HCT116 (cell line): ENCODE results near the gene UBTD1. TPM values are rescaled to one million over a fixed set of nuclear protein-coding genes. Genes with fewer than 3 reads are reported as not detected.

Source experiments
- ATAC-seq: fragments of 200-7000 bp; cut with Tn5 transposase; 2 replicates; pipeline ENCODE4 v1.9.1; 2020; ENCODE audit warnings: mild to moderate bottlenecking, moderate library complexity
- BruUV-seq: library from RNA; stranded (reverse); fragments of 400-500 nt; replicated peaks from 2 replicates; lab custom pipeline; 2021; lab: Mats Ljungman, UMichigan
- CTCF ChIA-PET: fragments of 300-600 bp; sonication (Branson Sonifier 250); formaldehyde crosslinking; loops from one replicate; lab custom pipeline; 2021; ENCODE audit warnings: antibody characterized with exemption; lab: Charles Lee
- POLR2A ChIA-PET: fragments of 300-600, 350-600 bp; sonication (Branson Sonifier 250); formaldehyde crosslinking; loops from one replicate; lab custom pipeline; 2021; ENCODE audit warnings: antibody characterized with exemption; lab: Charles Lee
- RAD21 ChIA-PET, 2 experiments: fragments of 300-600 bp; sonication (Branson Sonifier 250); formaldehyde crosslinking; loops; one replicate each; lab custom pipeline; 2023; ENCODE audit warnings: low total read pairs in 2 of 2; ENCODE audit not compliant: uncharacterized antibody in 2 of 2, unreplicated experiment in 2 of 2, low non-redundant PET in 1 of 2; lab: Charles Lee
- DNase-seq: peaks from one replicate; pipeline ENCODE4 v3.0.0-alpha.2; 2010; ENCODE audit warnings: low read depth, low spot score
- H2AFZ ChIP-seq: fragments of 200-600 bp; shearing (Covaris generic), sonication (generic); 2 replicates; pipeline ENCODE4 v1.6.1; 2017; ENCODE audit warnings: low read depth, mixed run types, mixed read lengths, antibody characterized with exemption, low read length; ENCODE audit not compliant: poor library complexity, severe bottlenecking
- H3K27ac ChIP-seq: 2 replicates; pipeline ENCODE4 v1.5.1; 2012; ENCODE audit warnings: low read depth, low read length
- H3K27me3 ChIP-seq: fragments of 200-600 bp; sonication (generic); 2 replicates; pipeline ENCODE4 v1.6.1; 2016; ENCODE audit warnings: mixed run types, low read length, mixed read lengths; ENCODE audit not compliant: insufficient read depth
- H3K36me3 ChIP-seq, 2 experiments: fragments of 200-500 bp in 1 of 2; fragments of 200-600 bp in 1 of 2; sonication (Bioruptor generic) in 1 of 2; sonication (generic) in 1 of 2; 2 replicates each; pipeline versions ENCODE4 v1.5.1 to v1.6.1; 2014 to 2016; ENCODE audit warnings: low read length in 2 of 2, inconsistent platforms in 1 of 2, mixed read lengths in 1 of 2, mixed run types in 1 of 2; ENCODE audit not compliant: insufficient read depth in 2 of 2, control insufficient read depth in 1 of 2
- H3K4me1 ChIP-seq, 2 experiments: fragments of 200-600 bp in 1 of 2; sonication (generic) in 1 of 2; 2 replicates each; pipeline versions ENCODE4 v1.5.1 to v1.6.1; 2012 to 2017; ENCODE audit warnings: low read length in 2 of 2, inconsistent platforms in 1 of 2, mild to moderate bottlenecking in 1 of 2, mixed read lengths in 1 of 2, mixed run types in 1 of 2, moderate library complexity in 1 of 2; ENCODE audit not compliant: insufficient read depth in 2 of 2, control insufficient read depth in 1 of 2
- H3K4me2 ChIP-seq: fragments of 200-600 bp; sonication (generic); 2 replicates; pipeline ENCODE4 v1.6.1; 2017; ENCODE audit warnings: mixed run types, low read length, mixed read lengths
- H3K4me3 ChIP-seq, 2 experiments: fragments of 200-600 bp in 1 of 2; sonication (generic) in 1 of 2; replicated peaks in 1 of 2; 2 replicates each; pipeline ENCODE4 v1.5.1; 2011 to 2016; ENCODE audit warnings: low read length in 2 of 2, control low read depth in 1 of 2, low read depth in 1 of 2, mild to moderate bottlenecking in 1 of 2, mixed read lengths in 1 of 2, mixed run types in 1 of 2
- H3K79me2 ChIP-seq: fragments of 200-600 bp; sonication (generic); 2 replicates; pipeline ENCODE4 v1.6.1; 2017; ENCODE audit warnings: mild to moderate bottlenecking, mixed run types, low read length, moderate library complexity, mixed read lengths; ENCODE audit not compliant: insufficient read depth
- H3K9ac ChIP-seq: fragments of 200-600 bp; sonication (generic); 2 replicates; pipeline ENCODE4 v1.6.1; 2016; ENCODE audit warnings: low read length, mixed read lengths
- H3K9me2 ChIP-seq: fragments of 200-600 bp; sonication (generic), shearing (Covaris generic); 2 replicates; pipeline ENCODE4 v1.6.1; 2017; ENCODE audit warnings: mixed run types, mild to moderate bottlenecking, moderate library complexity; ENCODE audit not compliant: insufficient read depth
- H3K9me3 ChIP-seq, 2 experiments: fragments of 200-500 bp in 1 of 2; fragments of 200-600 bp in 1 of 2; sonication (Bioruptor generic) in 1 of 2; sonication (generic) in 1 of 2; 2 replicates each; pipeline ENCODE4 v1.6.1; 2014 to 2017; ENCODE audit warnings: low read length in 2 of 2, mixed read lengths in 2 of 2, inconsistent platforms in 1 of 2, low read depth in 1 of 2, mild to moderate bottlenecking in 1 of 2, mixed run types in 1 of 2, moderate library complexity in 1 of 2; ENCODE audit not compliant: control insufficient read depth in 1 of 2, insufficient read depth in 1 of 2
- H4K20me1 ChIP-seq: fragments of 200-600 bp; sonication (generic), shearing (Covaris generic); 2 replicates; pipeline ENCODE4 v1.6.1; 2017; ENCODE audit warnings: mixed run types, mild to moderate bottlenecking, moderate library complexity; ENCODE audit not compliant: insufficient read depth
- EZH2phosphoT487 ChIP-seq: fragments of 200-600 bp; IDR thresholded peaks from 2 replicates; pipeline ENCODE4 v1.6.1; 2018; ENCODE audit warnings: antibody characterized with exemption, borderline replicate concordance
- JUND ChIP-seq: IDR thresholded peaks from 2 replicates; pipeline ENCODE4 v1.6.1; 2012
- POLR2AphosphoS5 ChIP-seq: IDR thresholded peaks from 2 replicates; pipeline ENCODE4 v1.6.1; 2011; ENCODE audit warnings: mild to moderate bottlenecking, low read depth, low read length, moderate library complexity
- RAD21 ChIP-seq: IDR thresholded peaks from 2 replicates; pipeline ENCODE4 v1.6.1; 2012; ENCODE audit warnings: low read depth, mild to moderate bottlenecking
- SP1 ChIP-seq: IDR thresholded peaks from 2 replicates; pipeline ENCODE4 v1.6.1; 2012; ENCODE audit warnings: low read depth
- TCF7L2 ChIP-seq: IDR thresholded peaks from 2 replicates; pipeline ENCODE4 v1.7.0; 2011; ENCODE audit warnings: borderline replicate concordance, inconsistent platforms; ENCODE audit not compliant: insufficient read depth, insufficient read length; ENCODE audit errors: extremely low read depth
- ZFX ChIP-seq: fragments of 450-650 bp; IDR thresholded peaks from 2 replicates; pipeline ENCODE4 v1.6.1; 2017
- intact Hi-C: fragments of 100-400 bp; cut with micrococcal nuclease; formaldehyde crosslinking; loops from 2 replicates; pipeline ENCODE4 v1.10.0; 2022
- total RNA-seq: library from RNA; stranded (reverse); gene quantifications from one replicate; pipeline ENCODE4 v1.2.1, GENCODE V29; 2021; ENCODE audit not compliant: unreplicated experiment
- TF ChIP-seq, protein P1 (sequence below): IDR thresholded peaks from 2 replicates; pipeline ENCODE4 v1.6.1; 2012

UBTD1 gene
- total RNA-seq, 1 experiment from 2014 or later: 12.8 TPM

GRCh38 chr10:97498076-97498840, 466 bp upstream of the UBTD1 start, which contains the start of gene MMS19 (continued):
- TF ChIP-seq TCF7L2 (no peak), RAD21 (no peak), ZFX (peak; percentile 34; the same call in 1 of the 2 replicates), SP1 (peak; percentile 56), POLR2AphosphoS5 (peak; percentile 56; the same call in 1 of the 2 replicates)
- TF ChIP-seq, all 23 proteins: peak for 9

DNA sequence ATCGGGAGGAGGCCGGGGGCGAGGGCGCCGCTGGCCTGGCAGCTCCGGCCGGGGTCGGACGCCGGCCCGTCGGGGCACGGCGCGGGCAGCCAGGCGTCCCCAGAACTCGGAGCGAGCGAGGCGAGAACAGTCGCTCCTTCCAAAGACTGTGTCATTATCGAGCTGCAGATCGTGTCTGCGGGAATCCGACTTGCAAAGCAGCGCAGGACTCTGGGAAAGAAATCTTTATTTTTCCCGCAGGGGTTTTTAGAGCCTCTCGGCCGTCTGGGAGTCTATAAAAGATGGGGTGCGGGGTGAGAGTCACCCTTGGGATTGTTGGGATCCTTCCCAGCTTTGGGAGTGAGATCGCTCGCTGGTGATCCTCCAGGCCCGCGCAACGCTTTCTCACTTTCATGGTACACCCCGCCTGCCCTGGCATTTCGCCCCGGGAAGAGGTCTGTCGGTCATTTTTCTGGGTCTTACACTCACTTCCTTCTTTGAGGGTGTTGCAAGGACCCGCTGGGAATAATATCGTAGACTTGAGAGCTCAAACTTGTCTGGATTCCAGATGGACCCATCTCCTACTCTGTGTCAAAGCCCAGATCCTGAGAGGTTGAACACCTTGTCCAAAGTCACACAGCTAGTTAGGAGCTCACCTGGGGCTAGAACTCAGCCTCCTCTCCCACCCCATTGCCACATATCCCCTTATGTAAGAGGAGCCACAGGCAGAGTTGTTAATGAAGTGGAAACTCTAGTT, 1.0 kb downstream of the UBTD1 start:
- no peaks in the 10 kb centered on the region for H4K20me1 ChIP-seq
- BruUV-seq: no TSS peak
- DNase-seq (no peak), ATAC-seq (no peak)
- no peaks in the 10 kb centered on the region for H3K36me3 ChIP-seq
- TF ChIP-seq EZH2phosphoT487 (no peak), JUND (no peak), ZFX (no peak)
- TF ChIP-seq, protein P1, sequence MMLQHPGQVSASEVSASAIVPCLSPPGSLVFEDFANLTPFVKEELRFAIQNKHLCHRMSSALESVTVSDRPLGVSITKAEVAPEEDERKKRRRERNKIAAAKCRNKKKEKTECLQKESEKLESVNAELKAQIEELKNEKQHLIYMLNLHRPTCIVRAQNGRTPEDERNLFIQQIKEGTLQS: no peak
- TF ChIP-seq, all 23 proteins: peak for 0
- peak overlapping the region; percentile 76 to 81 for H3K4me3 ChIP-seq
- no peaks in the 10 kb centered on the region for H3K27me3 ChIP-seq
- no peaks in the 10 kb centered on the region for H3K9me3 ChIP-seq
- ChIA-PET RAD21 (no interaction called here), CTCF (interaction anchor here (1.1 kb wide), 1 partner anchor 34 kb away, joined by 4 read pairs; no protein-coding TSS in a partner anchor), POLR2A (interaction anchor here (1.3 kb wide), 1 partner anchor 13 kb away, joined by 4 read pairs; no protein-coding TSS in a partner anchor)
- intact Hi-C loops: loop anchor here (2.0 to 5.0 kb wide), 2 partner anchors 43 to 52 kb away; partner anchors contain the start of genes EXOSC1 and ZDHHC16
- H3K9ac ChIP-seq: peak overlapping the region; percentile 94
- peaks cover 33% of the 10 kb centered on the region for H3K79me2 ChIP-seq
- no peak overlapping the region for H2AFZ ChIP-seq
- H3K4me1 ChIP-seq: peaks cover 9 to 17% of the 10 kb centered on the region in 2 experiments; a peak in 3 of 4 replicates
- H3K4me2 ChIP-seq: peak overlapping the region; percentile 81
- no peaks in the 10 kb centered on the region for H3K9me2 ChIP-seq
- peak overlapping the region; percentile 94; the same call in 1 of the 2 replicates for H3K27ac ChIP-seq
